Measurements from ENCODE around the gene KRTAP9-4. TPM values are rescaled to one million over a fixed set of nuclear protein-coding genes. Genes with fewer than 3 reads are reported as not detected.

Gene KRTAP9-4
- total and polyA plus RNA-seq, 2 of the 8 experiments (the other 6 are each of a cell fraction or from before 2014, with no cell fraction given): not detected

DNA sequence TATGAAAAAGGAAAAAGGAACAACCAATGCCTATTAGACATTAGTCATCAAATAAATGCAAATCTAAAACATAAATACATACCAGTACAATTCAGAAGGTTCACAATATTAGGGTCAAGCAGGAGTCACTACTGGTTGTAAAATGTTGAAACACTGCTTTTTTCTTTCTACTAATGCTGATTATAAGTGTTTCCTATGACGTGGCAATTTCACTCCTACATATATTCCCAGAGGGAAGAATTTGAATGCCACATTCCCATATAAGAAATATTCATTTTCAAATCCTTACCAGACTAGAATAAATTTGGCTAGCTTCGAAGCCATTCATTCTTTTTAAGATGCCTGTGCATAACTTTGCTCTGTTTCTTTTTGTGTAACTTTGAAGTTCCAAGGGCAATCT is 25.7 kb upstream of the KRTAP9-4 start (continued):
- TF ChIP-seq CHD7 (IDR thresholded peaks at IDR 0.05; ENCODE audit: insufficient replicate concordance, low read length) (no peak), NANOG (IDR thresholded peaks at IDR 0.05; ENCODE audit: insufficient read depth, low read depth, low read length, poor library complexity, severe bottlenecking) (no peak), CBX5 (IDR thresholded peaks at IDR 0.05; ENCODE audit: low read depth, low read length) (no peak), POLR2A (IDR thresholded peaks at IDR 0.05; ENCODE audit: control extremely low read depth in 1 of 2, low read depth in 2 of 2, low read length in 2 of 2) (no peak), PHF8 (conservative IDR thresholded peaks at IDR 0.05; ENCODE audit: low read depth, low read length) (no peak), CHD1 (IDR thresholded peaks at IDR 0.05; ENCODE audit: low read depth, low read length) (no peak), TAF1 (IDR thresholded peaks at IDR 0.05; ENCODE audit: low read depth, low read length) (no peak), SP4 (IDR thresholded peaks at IDR 0.05; ENCODE audit: low read length) (no peak), RBBP5 (IDR thresholded peaks at IDR 0.05; ENCODE audit: borderline replicate concordance, low read depth, low read length) (no peak), SIX5 (IDR thresholded peaks at IDR 0.05; ENCODE audit: low read depth, low read length) (no peak), CTBP2 (IDR thresholded peaks at IDR 0.05; ENCODE audit: borderline replicate concordance, insufficient read depth, insufficient read length, low read length) (no peak), TBP (IDR thresholded peaks at IDR 0.05; ENCODE audit: low read depth, low read length) (no peak)
- TF ChIP-seq, protein P1, sequence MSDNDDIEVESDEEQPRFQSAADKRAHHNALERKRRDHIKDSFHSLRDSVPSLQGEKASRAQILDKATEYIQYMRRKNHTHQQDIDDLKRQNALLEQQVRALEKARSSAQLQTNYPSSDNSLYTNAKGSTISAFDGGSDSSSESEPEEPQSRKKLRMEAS (IDR thresholded peaks at IDR 0.05): no peak
